ENCODE data around the gene PDLIM4.

DNA sequence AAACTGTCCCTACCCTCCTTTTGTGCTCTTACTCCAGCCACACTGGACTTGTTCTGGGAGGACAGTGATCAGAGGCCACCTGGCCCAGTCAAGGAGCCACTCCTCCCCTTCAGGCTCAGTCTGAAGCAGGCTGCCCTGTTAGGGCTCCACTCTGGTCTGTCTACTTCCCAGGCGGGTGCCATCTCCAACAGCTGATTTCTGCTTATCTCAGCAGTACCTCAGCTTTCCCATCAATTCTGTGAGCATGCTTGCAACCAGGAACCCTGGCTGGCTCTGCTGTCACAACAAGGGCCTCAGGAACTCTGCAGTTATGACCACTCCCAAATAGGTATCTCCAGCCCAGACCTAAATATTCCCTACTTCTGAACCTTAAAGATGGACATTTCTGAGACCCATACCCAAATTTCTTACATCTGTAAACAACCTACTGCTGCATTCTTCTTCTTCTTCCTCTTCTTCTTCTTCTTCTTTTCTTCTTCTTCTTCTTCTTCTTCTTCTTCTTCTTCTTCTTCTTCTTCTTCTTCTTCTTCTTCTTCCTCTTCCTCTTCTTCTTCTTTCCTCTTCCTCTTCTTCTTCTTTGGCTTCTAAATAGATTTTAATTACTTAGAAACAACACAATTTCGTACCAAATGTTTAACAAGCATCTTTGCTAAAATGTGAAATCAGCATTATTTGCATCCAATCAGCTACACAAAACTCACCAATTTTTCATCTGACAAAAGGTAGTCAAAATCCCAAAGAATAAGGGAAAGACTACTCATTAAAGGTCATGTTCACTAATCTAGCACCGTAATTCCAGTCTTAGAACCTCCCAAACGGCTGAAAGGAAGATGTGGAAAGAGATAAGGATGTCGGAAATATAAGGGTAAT, 23.1 kb downstream of the PDLIM4 start:
- TF ChIP-seq EZH2 (IDR thresholded peaks at IDR 0.05; ENCODE audit: low read depth) = no peak
- TF ChIP-seq, protein P1, sequence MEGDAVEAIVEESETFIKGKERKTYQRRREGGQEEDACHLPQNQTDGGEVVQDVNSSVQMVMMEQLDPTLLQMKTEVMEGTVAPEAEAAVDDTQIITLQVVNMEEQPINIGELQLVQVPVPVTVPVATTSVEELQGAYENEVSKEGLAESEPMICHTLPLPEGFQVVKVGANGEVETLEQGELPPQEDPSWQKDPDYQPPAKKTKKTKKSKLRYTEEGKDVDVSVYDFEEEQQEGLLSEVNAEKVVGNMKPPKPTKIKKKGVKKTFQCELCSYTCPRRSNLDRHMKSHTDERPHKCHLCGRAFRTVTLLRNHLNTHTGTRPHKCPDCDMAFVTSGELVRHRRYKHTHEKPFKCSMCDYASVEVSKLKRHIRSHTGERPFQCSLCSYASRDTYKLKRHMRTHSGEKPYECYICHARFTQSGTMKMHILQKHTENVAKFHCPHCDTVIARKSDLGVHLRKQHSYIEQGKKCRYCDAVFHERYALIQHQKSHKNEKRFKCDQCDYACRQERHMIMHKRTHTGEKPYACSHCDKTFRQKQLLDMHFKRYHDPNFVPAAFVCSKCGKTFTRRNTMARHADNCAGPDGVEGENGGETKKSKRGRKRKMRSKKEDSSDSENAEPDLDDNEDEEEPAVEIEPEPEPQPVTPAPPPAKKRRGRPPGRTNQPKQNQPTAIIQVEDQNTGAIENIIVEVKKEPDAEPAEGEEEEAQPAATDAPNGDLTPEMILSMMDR (conservative IDR thresholded peaks at IDR 0.05) = no peak
